RPMI7951 (cell line): Measurements from ENCODE around the gene TSFM. TPM values are rescaled to one million over a fixed set of nuclear protein-coding genes. Genes with fewer than 3 reads are reported as not detected.

Source experiments
- total RNA-seq: library from RNA; depleted of rRNA; stranded (reverse); fragments of >200 nt; shearing (Covaris generic); gene quantifications from 2 replicates; pipeline ENCODE4 v1.2.3, GENCODE V29; 2014; rRNA removed

Gene TSFM
- total RNA-seq, 1 experiment from 2014 or later, result 43.1 TPM

Other genes with a start within 250 kb of the TSFM start
- gene DCTN2, start 235.6 kb upstream of the TSFM start, total RNA-seq, result 123 and 155 TPM in 2 replicates
- gene KIF5A, start 232.7 kb upstream of the TSFM start, total RNA-seq, result 0.60 and 1.9 TPM in 2 replicates
- 15.9 and 19.3 TPM in 2 replicates for gene PIP4K2C, start 191.6 kb upstream of the TSFM start, total RNA-seq
- 9.9 and 10.7 TPM in 2 replicates for gene DTX3, start 178.0 kb upstream of the TSFM start, total RNA-seq
- 9.4 and 11.5 TPM in 2 replicates for gene ARHGEF25, start 171.4 kb upstream of the TSFM start, total RNA-seq
- gene B4GALNT1, start 149.6 kb upstream of the TSFM start, total RNA-seq, result 11.9 and 14.4 TPM in 2 replicates
- 152 and 183 TPM in 2 replicates for gene OS9, start 88.7 kb upstream of the TSFM start, total RNA-seq
- gene AGAP2, start 44.0 kb upstream of the TSFM start, total RNA-seq, result 0.20 and 0.72 TPM in 2 replicates
- gene TSPAN31, start 37.7 kb upstream of the TSFM start, total RNA-seq, result 39.2 and 42.1 TPM in 2 replicates
- 232 and 269 TPM in 2 replicates for gene CDK4, start 30.5 kb upstream of the TSFM start, total RNA-seq
- 3.0 and 4.2 TPM in 2 replicates for gene MARCHF9, start 27.7 kb upstream of the TSFM start, total RNA-seq
- 1.1 and 1.2 TPM in 2 replicates for gene CYP27B1, start 15.7 kb upstream of the TSFM start, total RNA-seq
- gene METTL1, start 10.7 kb upstream of the TSFM start, total RNA-seq, result 8.8 and 11.2 TPM in 2 replicates
- gene EEF1AKMT3, start 10.2 kb upstream of the TSFM start, total RNA-seq, result 5.3 and 6.6 TPM in 2 replicates
- 1.3 and 1.8 TPM in 2 replicates for gene AVIL, start 35.9 kb downstream of the TSFM start, total RNA-seq
- 27.8 and 44.0 TPM in 2 replicates for gene CTDSP2, start 63.9 kb downstream of the TSFM start, total RNA-seq
- gene ATP23, start 158.8 kb downstream of the TSFM start, total RNA-seq, result 24.0 and 33.1 TPM in 2 replicates